NT2/D1 (cell line): ENCODE results near the gene TMEM132A.

Experiments
- YY1 ChIP-seq: IDR thresholded peaks from 2 replicates; pipeline ENCODE4 v1.6.1; 2011; ENCODE audit not compliant: insufficient read length, insufficient read depth
- ZNF274 ChIP-seq: IDR thresholded peaks from 2 replicates; pipeline ENCODE4 v1.6.1; 2011; ENCODE audit warnings: mild to moderate bottlenecking, low read depth, low read length

- TF ChIP-seq YY1 (no peak), ZNF274 (no peak)
These were observed 10.7 kb downstream of the TMEM132A start for GRCh38 chr11:60934790-60935605.
